Kasumi-1 (cell line): Measurements from ENCODE around the gene MRRF.

ENCODE experiments used
- DNase-seq, 2 experiments: peaks; one replicate each; lab custom pipeline; 2025; lab: John Stamatoyannopoulos, UW

The MRRF gene

DNA sequence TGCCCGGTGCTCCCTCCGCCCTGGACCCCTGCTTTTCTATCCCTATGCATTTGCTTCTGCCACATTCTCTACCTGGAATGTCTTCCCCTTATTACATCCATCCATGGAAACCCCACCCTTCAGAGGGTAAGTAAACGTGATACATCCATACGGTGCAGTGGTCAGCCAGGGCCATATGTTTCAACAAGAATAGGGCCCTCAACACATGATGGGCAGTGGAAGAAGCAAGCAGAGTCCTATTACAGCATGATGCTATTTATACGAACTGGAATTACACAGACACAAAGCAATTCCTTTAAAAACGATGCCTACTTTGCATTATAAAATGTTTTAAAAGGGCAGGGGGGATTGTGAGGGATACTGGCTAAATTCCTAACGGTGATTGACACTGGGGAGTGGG, 68.0 kb downstream of the MRRF start:
- DNase-seq, result no peak

GRCh38 chr9:122333169-122333808, 68.6 kb downstream of the MRRF start:
- DNase-seq, result peak; percentile 22 to 34

DNA sequence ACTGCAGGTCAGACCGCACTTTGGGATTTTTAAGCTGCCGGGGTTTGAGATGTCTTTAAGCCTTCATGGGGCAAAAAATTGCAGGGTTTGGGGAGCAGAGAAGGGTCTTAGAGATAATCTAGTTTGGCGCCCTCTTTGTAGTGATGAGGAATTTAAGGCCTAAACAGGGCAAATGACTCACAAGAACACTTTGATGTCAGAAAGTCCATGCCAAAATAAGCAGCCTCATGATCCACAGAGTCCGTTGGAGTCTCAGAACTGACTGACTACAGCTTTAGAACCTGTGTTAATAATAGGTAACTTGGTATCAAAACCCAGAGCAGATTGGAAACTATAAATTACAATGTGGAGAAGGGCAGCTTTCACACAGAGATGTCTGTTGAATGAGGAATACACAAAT, 70.2 kb downstream of the MRRF start:
- no peak for DNase-seq

- no peak for DNase-seq
Observed at GRCh38 chr9:122336189-122336588, 71.5 kb downstream of the MRRF start.

DNA sequence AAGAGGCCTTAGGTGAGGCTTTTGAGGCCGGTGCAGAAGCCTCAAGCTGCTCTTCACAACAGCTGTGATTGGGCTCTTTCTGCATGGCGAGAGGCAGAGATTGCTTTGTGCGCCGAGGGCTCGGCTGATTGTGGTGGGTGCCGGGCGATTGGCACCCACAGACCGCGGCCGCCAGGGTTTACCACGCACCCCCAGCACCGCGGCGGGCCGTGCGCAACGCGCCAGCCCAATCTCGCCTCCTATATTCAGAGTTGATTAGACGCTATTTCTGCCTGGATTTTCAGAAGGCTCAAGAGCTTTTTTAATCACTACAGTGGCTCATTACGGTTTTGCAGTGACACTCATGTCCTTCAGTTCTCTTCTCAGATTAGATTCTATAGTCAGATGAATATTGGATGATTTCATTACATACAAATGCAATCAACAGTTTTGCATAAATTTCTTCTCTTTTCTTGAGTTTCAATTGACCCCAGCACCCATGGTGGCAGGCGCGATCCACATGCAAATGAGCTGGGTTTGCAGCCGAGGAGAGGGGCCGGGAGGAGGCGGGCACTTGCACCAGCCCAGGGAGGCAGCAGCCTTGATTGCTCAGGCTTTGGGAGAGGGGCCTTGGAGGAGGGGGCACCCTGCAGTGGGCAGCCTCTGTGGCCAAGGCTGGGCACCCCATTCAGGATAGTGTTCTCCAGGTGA, 72.3 kb downstream of the MRRF start:
- DNase-seq, result no peak

GRCh38 chr9:122337556-122337929, 72.9 kb downstream of the MRRF start:
- no peak for DNase-seq

DNA sequence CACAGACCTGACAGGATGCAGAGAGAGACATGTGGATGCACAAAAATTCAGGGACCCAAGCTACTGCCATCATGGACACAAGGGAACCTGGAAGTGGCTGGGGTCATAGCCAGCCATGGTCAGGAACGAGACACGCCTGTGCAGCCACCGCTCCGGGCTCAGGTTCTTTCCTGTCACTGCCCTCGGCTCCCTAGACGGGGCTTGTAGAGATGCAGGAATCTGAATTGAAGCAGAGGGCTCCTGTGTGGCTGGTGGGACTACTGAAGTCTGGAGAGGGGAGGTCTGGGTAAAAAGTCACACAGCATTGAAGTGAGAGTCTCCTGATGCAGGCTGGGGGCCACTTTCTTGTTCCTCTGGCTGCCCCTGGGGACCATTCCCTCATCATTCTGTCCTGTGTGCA, 73.9 kb downstream of the MRRF start:
- DNase-seq, result no peak

GRCh38 chr9:122338994-122339393, 74.3 kb downstream of the MRRF start:
- no peak for DNase-seq

GRCh38 chr9:122339579-122339978, 74.9 kb downstream of the MRRF start:
- no peak for DNase-seq

GRCh38 chr9:122340161-122340560, 75.5 kb downstream of the MRRF start:
- DNase-seq, result no peak

DNA sequence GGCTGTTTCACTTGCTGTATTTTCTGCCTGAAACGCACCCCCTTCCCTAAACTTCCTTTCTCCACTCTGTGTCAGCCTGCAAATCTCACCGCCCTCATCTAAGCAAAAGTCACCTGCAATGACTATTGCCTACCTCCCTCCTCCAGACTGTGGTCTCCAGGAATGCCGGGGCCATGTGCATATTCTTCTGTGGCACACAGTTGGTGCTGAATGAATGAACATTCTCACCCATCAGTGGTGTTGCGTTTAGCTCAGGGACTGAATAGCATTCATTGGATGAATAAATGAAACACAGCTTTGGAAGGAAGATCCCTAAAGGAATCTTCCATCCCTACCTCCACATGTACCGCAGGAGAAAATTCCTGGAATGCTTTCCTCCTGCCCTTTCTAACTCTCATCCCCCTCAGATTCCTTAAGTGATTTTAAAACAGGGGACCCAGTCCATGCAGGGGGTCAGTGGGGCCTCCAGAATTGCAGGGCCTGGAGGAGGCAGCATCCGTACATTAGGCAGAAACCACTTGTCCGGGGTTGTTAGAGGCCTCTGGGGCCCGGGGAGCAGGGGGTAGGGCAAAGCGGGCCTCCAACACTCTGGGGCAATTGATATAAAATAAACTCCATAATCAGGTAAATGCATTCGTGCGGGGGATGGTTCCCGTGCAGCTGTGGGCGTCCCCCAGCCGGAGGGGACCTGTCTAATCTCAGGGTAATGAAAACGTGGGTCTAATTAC, 77.8 kb downstream of the MRRF start:
- no peak for DNase-seq

DNA sequence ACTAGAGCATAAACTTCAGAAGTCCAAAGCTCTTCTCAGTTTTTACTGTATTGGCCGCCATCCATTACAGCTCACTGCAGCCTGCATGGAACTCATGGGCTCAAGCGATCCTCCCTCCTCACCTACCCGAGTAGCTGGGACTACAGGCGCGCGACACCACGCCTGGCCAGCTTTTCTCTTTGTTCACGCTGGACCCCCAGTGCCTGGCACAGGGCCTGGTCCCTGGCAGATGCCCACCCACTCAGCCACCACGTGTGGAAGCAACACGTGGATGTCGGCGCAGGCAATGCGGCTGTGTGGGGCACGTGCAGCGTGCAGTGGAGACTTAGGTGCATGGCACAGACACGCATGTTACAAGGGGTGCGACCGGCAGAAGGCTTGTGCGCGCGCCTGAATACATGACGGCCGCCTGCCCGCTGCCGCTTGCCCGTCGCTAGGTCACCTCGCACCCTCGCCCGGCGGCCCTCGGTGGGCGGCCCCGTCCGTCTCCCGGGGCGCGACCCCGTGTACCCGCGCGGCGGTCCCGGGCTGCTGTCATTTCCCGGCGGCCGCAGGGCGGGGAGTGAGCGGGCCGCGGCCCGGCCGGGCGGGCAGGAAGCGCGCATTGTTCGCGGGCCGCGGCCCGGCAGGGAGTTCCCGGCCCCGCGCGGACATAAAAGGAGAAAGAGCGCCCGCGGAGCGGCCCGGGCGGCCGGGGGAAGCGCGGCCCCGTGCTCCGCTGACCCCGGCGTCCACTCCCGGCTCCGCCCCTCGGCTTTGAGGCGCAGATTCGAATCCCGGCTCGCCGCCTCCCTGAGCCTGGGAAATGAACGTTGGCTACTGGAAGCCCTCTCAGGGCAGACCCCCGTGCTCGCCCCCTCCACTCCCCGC, 82.0 kb downstream of the MRRF start:
- DNase-seq, result no peak

- no peak for DNase-seq
Observed at GRCh38 chr9:122347348-122348287, 82.9 kb downstream of the MRRF start.

- peak; percentile 67 to 82 for DNase-seq
Observed at GRCh38 chr9:122348288-122348777, 83.7 kb downstream of the MRRF start.

DNA sequence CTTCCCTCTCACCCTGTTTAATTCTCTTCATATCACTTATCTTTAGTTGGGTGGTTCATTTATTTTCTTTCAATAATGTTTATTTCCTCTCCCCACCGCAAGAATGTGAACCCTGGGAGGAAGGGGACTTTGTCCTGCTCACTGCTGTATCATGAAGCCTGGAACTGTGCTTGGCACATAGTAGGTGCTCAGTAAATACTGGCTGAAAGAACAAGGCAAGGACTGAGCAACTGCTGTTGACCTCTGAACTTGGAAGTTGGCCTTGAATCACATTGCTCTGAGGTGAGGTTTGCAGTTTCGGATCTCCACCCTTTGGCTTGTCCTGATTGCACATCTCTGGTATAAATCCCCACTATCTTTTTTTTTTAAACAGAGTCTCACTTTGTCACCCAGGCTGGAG, 84.1 kb downstream of the MRRF start:
- DNase-seq, result no peak

DNA sequence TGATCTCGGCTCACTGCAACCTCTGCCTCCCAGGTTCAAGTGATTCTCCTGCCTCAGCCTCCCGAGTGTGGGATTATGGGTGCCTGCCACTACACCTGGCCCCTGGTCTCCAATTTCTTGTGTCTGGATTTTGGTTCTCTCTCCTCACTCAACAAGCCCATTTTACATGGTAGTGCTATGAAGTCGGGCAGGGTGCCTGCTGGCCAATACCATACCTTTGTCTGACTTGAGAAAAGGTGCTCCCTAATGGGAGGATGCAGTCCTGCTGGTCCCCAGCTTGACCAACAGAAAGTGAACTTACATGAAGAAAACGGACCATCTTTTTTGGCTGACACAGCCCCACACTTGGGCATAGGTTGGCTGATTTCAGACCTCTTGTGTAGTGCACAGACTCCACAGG, 84.5 kb downstream of the MRRF start:
- no peak for DNase-seq

DNA sequence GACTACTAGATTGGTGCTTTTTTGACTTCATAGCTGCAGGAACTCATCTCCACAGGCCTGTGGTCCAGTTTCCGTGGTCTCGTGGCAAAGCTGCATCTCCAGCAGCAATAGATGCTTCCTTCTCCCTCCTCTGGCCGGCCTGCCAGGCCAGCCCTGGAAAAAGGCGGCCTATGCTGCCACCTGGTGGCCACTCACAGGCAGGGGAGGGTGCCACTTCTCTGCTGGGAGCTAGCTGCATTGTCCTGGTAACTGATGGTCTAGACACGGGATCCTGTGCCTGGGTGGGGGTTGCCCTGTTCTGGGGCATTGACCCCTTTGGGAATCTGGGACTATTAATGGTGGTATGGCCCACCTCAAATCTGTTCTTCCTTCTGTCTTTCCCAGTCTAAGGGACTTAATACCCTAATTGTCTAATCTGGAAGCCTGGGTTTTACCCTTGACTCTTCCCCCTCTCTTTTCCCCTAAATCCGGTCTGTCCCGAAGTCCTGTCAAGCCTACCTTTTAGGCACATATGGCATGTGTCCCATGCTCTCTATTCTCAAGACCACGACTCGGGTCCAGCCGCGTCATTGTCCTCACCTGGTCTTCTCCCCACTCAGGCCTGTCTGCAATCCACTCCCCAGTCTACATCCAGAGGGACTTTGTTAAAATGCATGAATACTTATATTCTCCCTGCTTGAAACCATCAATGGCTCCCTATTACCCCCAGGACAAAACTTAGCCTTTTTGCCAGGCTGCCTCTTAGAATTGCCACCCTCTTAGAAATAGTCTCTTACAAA, 86.1 kb downstream of the MRRF start:
- peak; percentile 75 to 78 for DNase-seq

GRCh38 chr9:122354536-122355199, 90.0 kb downstream of the MRRF start:
- peak; percentile 65 to 75 for DNase-seq

- no peak for DNase-seq
Observed at GRCh38 chr9:122355336-122355875, 90.7 kb downstream of the MRRF start.
